NCI-H1436 treated with DMSO at 0.1 percent for 48 hours (cell line): ENCODE measurements around the gene RTN4.
A peak's percentile ranks its signal among the peaks of the same experiment; 100 is the strongest.
"Not testable (repeated sequence)": the region's sequence is repeated elsewhere in the genome, so short reads cannot be mapped to it uniquely, and the experiment has no call there.

Experiments used
- DNase-seq: peaks from one replicate; lab custom pipeline; 2025; lab: John Stamatoyannopoulos, UW

RTN4 gene

DNA sequence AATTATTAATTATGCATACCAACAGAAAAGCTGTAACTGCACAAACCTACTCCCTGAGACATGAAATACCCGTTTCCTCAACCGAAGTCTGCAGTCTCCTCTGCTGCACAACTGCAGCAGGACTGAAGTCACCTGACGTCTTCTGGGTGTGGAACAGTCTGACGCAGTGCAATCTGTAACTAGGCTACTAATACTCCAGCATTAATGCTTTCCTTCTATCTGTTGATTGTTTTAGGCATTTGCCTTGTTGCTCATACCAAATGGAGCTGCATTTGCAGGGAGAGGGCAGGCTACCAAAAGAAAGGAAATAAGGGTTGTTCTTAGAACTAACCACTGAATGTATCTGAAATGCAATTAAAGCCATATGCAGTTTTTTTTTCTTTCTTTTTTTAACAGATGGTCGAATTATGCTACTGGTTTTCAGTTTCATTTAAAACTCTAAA, 40.1 kb downstream of the RTN4 start:
- peak; percentile 38 for DNase-seq

DNA sequence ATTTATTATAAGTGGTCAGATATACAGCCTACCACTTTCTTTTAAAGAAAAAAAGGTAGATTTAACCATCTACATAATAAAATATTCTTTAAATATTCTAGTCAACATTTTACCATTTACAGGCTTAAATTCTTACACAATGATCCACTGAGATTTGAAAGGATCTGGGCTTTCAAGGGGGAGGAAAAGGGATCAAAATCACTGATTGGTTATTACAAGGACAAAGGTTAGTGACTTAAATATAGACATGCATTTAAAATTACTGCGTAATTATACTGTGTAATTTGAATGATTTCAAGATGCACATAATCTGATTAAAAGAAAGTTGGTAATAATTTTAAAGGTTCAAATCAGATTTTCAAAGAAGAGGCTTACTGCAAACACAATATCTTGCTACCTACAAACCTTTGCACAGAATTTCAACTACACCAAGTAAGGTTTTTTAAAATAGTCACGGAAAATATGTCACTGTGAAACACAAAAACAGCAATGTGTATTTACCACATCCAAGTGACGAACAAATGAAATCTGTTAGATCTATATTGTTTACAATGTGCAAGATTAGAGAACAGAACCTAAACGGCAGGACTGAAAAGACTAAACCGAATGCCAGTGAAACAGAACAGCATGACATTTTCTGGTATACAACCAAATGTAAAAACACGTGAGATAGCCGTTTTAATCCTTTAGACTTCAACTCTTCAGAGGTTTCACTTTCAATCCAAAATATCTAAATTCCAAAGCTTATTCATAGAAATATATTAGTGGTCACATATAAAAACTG, 40.8 kb downstream of the RTN4 start:
- DNase-seq = no peak

GRCh38 chr2:55006306-55006705, 43.9 kb downstream of the RTN4 start:
- no peak for DNase-seq

- DNase-seq = no peak
Observed at GRCh38 chr2:55003706-55004639, 46.3 kb downstream of the RTN4 start.

- DNase-seq = no peak
Observed at GRCh38 chr2:55001716-55002115, 48.5 kb downstream of the RTN4 start.

DNA sequence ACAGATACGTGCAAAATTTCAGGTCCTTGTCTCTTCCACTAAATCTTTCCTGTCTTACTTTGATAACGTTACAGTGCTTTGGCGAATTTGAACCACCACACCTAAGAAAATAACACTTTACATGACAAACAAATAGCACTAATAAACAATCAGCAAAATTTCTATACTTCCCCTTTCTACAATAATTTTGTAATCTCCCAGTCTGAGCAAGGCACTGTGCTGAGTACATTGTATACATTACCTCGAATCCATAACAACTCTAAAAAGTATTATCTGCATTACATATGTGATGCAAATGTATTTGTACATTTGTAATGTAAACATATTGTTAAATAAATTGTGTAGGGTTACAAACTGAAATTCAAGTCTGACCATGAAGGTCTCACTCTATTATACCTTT, 49.9 kb downstream of the RTN4 start:
- no peak for DNase-seq

- DNase-seq = no peak
Observed at GRCh38 chr2:54999182-54999581, 51.1 kb downstream of the RTN4 start.

- no peak for DNase-seq
Observed at GRCh38 chr2:54997826-54998225, 52.4 kb downstream of the RTN4 start.

- DNase-seq = no peak
Observed at GRCh38 chr2:54995553-54995952, 54.7 kb downstream of the RTN4 start.

DNA sequence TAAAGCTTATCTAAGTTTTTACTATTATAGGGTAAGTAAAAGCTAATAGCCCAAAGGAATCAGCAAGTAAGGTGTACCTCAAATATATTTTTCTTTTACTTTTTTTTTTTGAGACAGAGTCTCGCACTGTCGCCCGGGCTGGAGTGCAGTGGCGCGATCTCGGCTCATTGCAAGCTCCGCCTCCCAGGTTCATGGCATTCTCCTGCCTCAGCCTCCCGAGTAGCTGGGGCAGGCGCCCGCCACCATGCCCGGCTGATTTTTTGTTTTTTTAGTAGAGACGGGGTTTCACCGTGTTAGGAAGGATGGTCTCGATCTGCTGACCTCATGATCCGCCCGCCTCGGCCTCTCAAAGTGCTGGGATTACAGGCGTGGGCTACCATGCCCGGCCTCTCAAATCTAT, 59.6 kb downstream of the RTN4 start:
- DNase-seq = not testable (repeated sequence)

DNA sequence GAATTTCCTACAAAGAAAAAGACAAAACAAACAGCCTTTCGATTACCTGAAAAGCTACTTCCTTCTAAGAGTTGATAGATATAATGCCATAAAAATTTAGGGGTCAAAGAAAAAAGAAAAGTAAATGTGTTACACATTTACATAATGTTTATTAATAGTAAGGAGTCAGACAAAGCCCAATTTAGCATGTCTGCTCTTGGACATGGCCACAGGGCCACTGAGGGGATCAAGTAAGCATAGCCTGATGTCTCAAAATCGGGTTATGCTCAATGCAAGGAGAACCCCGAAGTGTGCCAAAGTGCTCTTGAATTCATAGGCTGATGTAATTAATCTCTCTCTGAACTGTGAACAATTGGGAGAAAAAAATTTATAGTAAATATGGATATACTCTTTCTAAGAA, 61.6 kb downstream of the RTN4 start:
- DNase-seq = no peak

DNA sequence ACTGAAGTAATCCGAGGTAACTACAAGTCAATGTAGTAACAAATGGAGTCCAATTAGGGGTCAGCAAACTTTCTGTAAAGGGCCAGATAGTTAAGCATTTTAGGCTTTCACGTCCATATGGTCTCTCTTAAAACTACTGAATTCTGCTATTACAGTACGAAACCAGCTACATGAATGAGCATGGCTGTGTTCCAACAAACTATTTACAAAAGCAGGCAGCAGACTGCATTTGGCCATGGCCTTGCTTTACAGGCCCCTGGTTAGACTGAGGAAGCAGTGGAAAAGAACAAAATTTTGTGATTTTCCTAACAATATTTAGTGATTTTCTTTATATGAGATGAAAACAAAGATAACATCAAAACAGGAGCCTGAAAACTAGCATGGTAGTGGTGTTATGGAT, 64.0 kb downstream of the RTN4 start:
- DNase-seq = no peak

DNA sequence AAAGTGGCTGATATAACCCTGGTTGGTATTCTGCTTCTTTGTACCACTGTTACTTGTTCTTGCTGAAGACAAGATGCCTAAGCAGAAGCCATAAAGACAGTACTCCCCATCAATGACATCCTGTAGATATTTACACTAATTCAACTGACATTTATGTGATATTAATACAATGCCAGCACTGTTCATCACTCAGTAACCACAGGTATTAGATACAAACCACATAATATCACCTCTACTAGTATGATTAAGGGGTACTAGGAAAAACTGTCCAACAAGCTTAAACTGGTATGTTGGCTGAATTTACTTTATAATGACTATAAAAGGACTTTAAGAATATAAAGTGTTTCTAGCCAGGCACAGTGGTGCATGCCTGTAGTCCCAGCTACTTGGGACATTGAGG, 65.8 kb downstream of the RTN4 start:
- no peak for DNase-seq

DNA sequence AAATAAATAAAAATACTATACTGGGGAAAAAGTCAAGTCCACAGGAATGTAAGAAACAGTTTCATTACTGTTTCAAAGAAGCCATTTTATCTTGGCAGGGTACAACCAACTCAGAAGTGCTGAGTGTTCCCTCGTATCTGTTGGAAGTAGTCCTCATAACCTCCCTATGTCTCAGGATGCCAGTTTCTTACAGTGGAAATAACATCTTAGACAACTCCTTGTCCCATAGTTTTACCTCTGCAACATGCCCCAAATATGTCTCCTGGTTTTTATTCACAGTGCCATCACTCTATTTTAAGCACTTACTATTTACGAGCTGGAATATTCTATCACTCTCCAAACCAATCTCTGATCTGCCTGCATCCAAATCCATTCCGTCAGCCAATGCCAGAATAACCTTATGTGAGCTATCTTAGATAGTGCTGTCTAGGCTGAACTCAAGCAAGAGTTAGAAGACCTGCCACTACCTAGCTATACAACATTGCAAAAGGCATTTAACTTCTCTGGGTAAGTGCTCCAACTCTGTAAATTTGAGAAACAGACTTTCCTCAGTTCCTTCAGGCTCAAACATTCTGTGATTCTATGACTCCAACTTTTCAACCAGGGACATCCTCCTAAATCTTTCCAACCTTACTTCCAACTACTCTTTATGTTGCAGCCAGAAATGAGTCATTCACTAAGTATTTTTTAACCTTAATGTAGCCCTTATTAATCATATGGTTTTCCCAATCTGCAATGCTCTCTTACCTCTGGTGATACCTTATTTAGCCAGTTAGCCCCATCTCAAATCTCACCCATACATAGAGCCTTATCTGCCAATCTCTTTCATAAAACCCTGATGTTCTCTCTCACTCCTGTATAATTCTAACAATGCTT, 66.7 kb downstream of the RTN4 start:
- no peak for DNase-seq

GRCh38 chr2:54981385-54981784, 68.9 kb downstream of the RTN4 start:
- DNase-seq = no peak

- no peak for DNase-seq
Observed at GRCh38 chr2:54979321-54980044, 70.8 kb downstream of the RTN4 start.

DNA sequence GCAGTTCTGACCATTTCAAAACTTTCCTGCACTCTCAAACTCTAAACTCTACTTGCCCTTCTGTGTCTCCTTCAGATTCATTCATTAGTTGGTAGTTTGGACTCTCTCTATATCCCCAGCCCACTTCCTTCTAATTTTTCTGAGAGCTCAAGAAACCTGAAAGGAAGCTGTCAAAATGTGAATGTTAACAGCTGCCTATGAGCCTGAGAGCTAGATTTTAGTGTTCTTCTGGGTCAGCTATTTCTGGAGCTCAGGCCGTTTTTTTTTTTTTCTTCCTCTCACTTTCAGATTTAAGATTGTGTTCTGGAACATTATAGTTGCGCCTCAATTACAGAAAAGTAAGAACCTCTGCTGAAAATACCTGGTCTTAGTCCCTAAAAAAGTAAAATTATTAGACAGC, 73.1 kb downstream of the RTN4 start:
- DNase-seq = no peak

- DNase-seq = no peak
Observed at GRCh38 chr2:54975598-54976492, 74.4 kb downstream of the RTN4 start.

DNA sequence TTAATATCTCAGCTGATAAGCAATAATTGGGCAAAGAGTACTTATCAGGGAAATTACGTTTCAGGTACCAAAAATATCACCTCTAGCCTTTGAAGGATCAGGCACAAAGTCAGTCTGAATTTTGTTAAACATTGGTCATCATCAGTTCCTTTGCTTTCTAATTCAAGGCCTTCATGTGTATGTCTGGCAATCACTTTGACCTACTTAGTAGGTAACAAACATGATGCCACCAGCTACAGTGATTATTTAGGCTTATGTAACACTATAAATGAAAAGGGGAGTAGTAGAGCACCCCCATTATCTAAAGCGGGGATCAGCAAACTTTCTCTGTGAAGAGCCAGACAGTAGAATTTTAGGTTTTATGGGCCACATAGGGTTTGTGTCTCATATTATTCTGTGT, 75.1 kb downstream of the RTN4 start:
- no peak for DNase-seq

DNA sequence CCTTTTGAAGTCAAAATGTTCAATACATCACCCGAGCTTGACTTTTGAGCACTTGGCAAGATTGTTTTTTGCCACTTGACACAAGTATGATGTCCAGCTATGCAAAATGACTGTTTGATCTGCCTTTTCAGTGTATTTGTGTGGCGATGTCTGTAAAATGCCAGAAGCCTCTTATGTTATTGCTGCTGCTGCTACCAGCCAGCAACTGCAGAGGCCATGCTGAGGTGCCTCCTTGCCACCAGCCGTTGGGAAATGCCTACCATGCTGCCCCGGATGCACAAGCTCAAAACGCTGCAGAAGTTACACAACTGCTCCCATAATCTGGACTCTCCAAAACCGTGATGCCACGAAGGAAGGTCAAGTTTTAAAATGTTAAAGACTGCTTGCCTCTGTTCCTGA, 80.3 kb downstream of the RTN4 start:
- DNase-seq = no peak
